H1 (cell line): Measurements from ENCODE around the gene TARDBP. TPM values are rescaled to one million over a fixed set of nuclear protein-coding genes. Genes with fewer than 3 reads are reported as not detected.

ENCODE experiments used
- SIX5 ChIP-seq: IDR thresholded peaks from 2 replicates; pipeline ENCODE4 v1.6.1; 2011; ENCODE audit warnings: mild to moderate bottlenecking, low read depth, low read length
- polyA plus RNA-seq, 7 experiments: library from polyadenylated mRNA; depleted of rRNA in 3 of 7; stranded (reverse) in 5 of 7; unstranded in 2 of 7; fragments of >200 nt in 5 of 7; fragments of 200-250 nt in 2 of 7; gene quantifications; 1 replicate in 5 of 7; 2 replicates in 1 of 7; 4 replicates in 1 of 7; pipeline versions ENCODE4 v1.2.1 to v1.2.3, GENCODE V29; 2011 to 2013; ENCODE audit warnings: missing spikeins in 2 of 7, mixed read lengths in 2 of 7
- total RNA-seq: library from RNA; stranded (reverse); fragmentation: NEBNext Ultra II Directional; extraction: Animal tissue kit (Norgen Biotek cat#: 25700); gene quantifications from 2 replicates; pipeline ENCODE4 v1.2.1, GENCODE V29; 2021
- TF ChIP-seq, protein P1 (sequence below): fragments of 300-600 bp; sonication (generic); IDR thresholded peaks from 2 replicates; pipeline ENCODE4 v1.7.1; 2012; ENCODE audit warnings: low read length, moderate library complexity, mild to moderate bottlenecking, inconsistent platforms; ENCODE audit not compliant: insufficient replicate concordance

The TARDBP gene
- total and polyA plus RNA-seq, 2 of the 8 experiments (the other 6 are each of a cell fraction or from before 2014, with no cell fraction given), result 144 to 240 TPM

DNA sequence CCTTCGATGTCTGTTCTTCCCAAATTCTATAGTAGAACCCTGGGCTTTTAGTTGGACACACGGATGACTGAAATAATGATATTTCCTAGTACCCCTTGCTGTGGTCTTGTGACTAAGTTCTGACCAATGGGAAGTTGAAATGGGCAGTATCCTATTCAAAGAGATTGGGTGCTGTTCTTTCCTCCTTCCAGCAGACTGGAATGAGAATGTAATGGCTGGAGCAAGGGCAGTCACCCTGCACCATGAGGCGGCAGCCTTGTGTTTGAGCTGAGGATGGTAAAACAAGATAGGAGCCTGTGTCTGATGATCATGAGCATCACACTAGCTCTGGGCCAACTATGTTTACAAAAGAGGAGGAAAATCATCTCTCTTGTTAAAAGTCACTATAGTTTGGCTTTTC is 52.5 kb downstream of the TARDBP start (continued):
- TF ChIP-seq, protein P1, sequence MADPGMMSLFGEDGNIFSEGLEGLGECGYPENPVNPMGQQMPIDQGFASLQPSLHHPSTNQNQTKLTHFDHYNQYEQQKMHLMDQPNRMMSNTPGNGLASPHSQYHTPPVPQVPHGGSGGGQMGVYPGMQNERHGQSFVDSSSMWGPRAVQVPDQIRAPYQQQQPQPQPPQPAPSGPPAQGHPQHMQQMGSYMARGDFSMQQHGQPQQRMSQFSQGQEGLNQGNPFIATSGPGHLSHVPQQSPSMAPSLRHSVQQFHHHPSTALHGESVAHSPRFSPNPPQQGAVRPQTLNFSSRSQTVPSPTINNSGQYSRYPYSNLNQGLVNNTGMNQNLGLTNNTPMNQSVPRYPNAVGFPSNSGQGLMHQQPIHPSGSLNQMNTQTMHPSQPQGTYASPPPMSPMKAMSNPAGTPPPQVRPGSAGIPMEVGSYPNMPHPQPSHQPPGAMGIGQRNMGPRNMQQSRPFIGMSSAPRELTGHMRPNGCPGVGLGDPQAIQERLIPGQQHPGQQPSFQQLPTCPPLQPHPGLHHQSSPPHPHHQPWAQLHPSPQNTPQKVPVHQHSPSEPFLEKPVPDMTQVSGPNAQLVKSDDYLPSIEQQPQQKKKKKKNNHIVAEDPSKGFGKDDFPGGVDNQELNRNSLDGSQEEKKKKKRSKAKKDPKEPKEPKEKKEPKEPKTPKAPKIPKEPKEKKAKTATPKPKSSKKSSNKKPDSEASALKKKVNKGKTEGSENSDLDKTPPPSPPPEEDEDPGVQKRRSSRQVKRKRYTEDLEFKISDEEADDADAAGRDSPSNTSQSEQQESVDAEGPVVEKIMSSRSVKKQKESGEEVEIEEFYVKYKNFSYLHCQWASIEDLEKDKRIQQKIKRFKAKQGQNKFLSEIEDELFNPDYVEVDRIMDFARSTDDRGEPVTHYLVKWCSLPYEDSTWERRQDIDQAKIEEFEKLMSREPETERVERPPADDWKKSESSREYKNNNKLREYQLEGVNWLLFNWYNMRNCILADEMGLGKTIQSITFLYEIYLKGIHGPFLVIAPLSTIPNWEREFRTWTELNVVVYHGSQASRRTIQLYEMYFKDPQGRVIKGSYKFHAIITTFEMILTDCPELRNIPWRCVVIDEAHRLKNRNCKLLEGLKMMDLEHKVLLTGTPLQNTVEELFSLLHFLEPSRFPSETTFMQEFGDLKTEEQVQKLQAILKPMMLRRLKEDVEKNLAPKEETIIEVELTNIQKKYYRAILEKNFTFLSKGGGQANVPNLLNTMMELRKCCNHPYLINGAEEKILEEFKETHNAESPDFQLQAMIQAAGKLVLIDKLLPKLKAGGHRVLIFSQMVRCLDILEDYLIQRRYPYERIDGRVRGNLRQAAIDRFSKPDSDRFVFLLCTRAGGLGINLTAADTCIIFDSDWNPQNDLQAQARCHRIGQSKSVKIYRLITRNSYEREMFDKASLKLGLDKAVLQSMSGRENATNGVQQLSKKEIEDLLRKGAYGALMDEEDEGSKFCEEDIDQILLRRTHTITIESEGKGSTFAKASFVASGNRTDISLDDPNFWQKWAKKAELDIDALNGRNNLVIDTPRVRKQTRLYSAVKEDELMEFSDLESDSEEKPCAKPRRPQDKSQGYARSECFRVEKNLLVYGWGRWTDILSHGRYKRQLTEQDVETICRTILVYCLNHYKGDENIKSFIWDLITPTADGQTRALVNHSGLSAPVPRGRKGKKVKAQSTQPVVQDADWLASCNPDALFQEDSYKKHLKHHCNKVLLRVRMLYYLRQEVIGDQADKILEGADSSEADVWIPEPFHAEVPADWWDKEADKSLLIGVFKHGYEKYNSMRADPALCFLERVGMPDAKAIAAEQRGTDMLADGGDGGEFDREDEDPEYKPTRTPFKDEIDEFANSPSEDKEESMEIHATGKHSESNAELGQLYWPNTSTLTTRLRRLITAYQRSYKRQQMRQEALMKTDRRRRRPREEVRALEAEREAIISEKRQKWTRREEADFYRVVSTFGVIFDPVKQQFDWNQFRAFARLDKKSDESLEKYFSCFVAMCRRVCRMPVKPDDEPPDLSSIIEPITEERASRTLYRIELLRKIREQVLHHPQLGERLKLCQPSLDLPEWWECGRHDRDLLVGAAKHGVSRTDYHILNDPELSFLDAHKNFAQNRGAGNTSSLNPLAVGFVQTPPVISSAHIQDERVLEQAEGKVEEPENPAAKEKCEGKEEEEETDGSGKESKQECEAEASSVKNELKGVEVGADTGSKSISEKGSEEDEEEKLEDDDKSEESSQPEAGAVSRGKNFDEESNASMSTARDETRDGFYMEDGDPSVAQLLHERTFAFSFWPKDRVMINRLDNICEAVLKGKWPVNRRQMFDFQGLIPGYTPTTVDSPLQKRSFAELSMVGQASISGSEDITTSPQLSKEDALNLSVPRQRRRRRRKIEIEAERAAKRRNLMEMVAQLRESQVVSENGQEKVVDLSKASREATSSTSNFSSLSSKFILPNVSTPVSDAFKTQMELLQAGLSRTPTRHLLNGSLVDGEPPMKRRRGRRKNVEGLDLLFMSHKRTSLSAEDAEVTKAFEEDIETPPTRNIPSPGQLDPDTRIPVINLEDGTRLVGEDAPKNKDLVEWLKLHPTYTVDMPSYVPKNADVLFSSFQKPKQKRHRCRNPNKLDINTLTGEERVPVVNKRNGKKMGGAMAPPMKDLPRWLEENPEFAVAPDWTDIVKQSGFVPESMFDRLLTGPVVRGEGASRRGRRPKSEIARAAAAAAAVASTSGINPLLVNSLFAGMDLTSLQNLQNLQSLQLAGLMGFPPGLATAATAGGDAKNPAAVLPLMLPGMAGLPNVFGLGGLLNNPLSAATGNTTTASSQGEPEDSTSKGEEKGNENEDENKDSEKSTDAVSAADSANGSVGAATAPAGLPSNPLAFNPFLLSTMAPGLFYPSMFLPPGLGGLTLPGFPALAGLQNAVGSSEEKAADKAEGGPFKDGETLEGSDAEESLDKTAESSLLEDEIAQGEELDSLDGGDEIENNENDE, result no peak
- TF ChIP-seq SIX5, result no peak
